Measurements from ENCODE around the gene COASY.

DNA sequence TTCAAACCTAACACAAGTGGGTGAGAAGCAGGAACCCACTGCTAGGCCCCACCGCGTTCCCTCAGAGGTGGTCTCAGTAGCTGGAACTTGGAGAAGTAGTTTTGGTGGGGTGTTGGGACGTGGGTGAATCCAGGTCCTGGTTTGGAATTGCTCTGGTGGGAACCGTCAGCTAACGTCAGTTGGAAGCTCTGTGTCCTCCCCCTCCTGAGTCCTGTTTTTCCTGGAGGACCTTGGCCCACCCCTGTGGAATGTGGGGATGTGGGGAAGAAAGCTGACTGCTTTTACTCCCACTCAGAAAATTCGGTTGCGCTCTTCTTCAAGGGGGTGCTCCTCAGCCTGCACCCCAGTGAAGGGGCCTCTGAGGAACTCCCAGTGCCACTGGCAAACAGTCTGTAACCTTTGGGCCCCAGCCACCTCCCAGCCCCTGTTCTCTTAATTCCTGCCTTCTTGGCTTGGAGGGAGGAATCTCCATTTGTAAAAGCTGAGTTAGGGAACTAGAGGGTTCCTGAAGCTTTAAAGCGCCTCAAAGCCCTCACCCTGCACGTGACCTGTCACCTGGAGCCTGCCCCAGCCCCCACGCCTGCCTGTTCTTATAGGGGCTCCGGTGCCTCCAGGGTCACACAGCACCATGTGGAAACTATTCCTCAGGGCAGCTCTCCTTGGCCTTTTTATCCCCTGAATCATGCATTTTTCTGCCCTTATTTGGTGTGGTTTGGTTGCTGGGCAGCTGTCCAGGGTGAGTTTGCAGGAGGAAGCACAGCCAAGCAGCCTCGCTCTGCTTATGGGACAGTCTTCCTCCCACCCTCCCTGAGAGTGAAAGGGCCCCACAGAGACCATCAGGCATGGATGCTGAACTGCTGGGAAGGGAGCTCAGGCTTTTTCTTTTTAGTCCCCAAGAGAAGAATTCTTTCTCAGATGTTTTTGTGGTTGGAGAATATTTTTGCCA lies 42.1 kb upstream of the COASY start:
- TF ChIP-seq, protein P1, sequence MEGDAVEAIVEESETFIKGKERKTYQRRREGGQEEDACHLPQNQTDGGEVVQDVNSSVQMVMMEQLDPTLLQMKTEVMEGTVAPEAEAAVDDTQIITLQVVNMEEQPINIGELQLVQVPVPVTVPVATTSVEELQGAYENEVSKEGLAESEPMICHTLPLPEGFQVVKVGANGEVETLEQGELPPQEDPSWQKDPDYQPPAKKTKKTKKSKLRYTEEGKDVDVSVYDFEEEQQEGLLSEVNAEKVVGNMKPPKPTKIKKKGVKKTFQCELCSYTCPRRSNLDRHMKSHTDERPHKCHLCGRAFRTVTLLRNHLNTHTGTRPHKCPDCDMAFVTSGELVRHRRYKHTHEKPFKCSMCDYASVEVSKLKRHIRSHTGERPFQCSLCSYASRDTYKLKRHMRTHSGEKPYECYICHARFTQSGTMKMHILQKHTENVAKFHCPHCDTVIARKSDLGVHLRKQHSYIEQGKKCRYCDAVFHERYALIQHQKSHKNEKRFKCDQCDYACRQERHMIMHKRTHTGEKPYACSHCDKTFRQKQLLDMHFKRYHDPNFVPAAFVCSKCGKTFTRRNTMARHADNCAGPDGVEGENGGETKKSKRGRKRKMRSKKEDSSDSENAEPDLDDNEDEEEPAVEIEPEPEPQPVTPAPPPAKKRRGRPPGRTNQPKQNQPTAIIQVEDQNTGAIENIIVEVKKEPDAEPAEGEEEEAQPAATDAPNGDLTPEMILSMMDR (IDR thresholded peaks at IDR 0.05) = peak in 1 of 4 experiments; percentile 5
- no peak for TF ChIP-seq POLR2A (IDR thresholded peaks at IDR 0.05)
- peak; percentile 84 for TF ChIP-seq POLR2AphosphoS5 (IDR thresholded peaks at IDR 0.05)

Measured in prostate gland (tissue), 2 donors.